NCI-H526 (cell line): ENCODE results near the gene KCNN1.
"Not testable (repeated sequence)": the region's sequence is repeated elsewhere in the genome, so short reads cannot be mapped to it uniquely, and the experiment has no call there.

Source experiments
- DNase-seq, 2 experiments: peaks; one replicate each; lab custom pipeline; 2025; lab: John Stamatoyannopoulos, UW

The KCNN1 gene

GRCh38 chr19:17969096-17969792 is 2.3 kb downstream of the KCNN1 start:
- no peak for DNase-seq

GRCh38 chr19:17972230-17972629 is 5.3 kb downstream of the KCNN1 start:
- no peak for DNase-seq

GRCh38 chr19:17973759-17974158 is 6.9 kb downstream of the KCNN1 start:
- DNase-seq = no peak

GRCh38 chr19:17974551-17974950 is 7.6 kb downstream of the KCNN1 start:
- DNase-seq = no peak

GRCh38 chr19:17975032-17975431 is 8.1 kb downstream of the KCNN1 start:
- no peak for DNase-seq

- DNase-seq = no peak
Measured at GRCh38 chr19:17977021-17977420, 10.1 kb downstream of the KCNN1 start.

- DNase-seq = no peak
Measured at GRCh38 chr19:17977488-17977887, 10.6 kb downstream of the KCNN1 start.

GRCh38 chr19:17981611-17982010 is 14.7 kb downstream of the KCNN1 start:
- DNase-seq = no peak

- DNase-seq = no peak
Measured at GRCh38 chr19:17982430-17982829, 15.5 kb downstream of the KCNN1 start.

- DNase-seq = no peak
Measured at GRCh38 chr19:17985037-17985818, 18.3 kb downstream of the KCNN1 start.

- DNase-seq = not testable (repeated sequence)
Measured at GRCh38 chr19:17986569-17986968, 19.7 kb downstream of the KCNN1 start.

GRCh38 chr19:17988161-17988560 is 21.3 kb downstream of the KCNN1 start:
- DNase-seq = no peak

- no peak for DNase-seq
Measured at GRCh38 chr19:17989425-17990094, 22.7 kb downstream of the KCNN1 start.

GRCh38 chr19:17993076-17993813 is 26.3 kb downstream of the KCNN1 start:
- DNase-seq = no peak

- peak; percentile 26 to 60 for DNase-seq
Measured at GRCh38 chr19:17996826-17997316, 30.0 kb downstream of the KCNN1 start.

- DNase-seq = peak in 1 of 2 experiments; percentile 17
Measured at GRCh38 chr19:17997969-17998826, 31.3 kb downstream of the KCNN1 start.

- DNase-seq = no peak
Measured at GRCh38 chr19:17998827-17999150, 31.9 kb downstream of the KCNN1 start.

- no peak for DNase-seq
Measured at GRCh38 chr19:17999684-18000479, 33.0 kb downstream of the KCNN1 start.

GRCh38 chr19:18000480-18000914 is 33.6 kb downstream of the KCNN1 start:
- DNase-seq = no peak
